ENCODE measurements around the gene ZNF57. TPM values are rescaled to one million over a fixed set of nuclear protein-coding genes. Genes with fewer than 3 reads are reported as not detected.

Gene ZNF57
- total and polyA plus RNA-seq, 9 of the 15 experiments (the other 6 are each of a cell fraction or from before 2014, with no cell fraction given): 3.9 to 13.5 (median 7.8) TPM

GRCh38 chr19:2944775-2945574 is 44.2 kb downstream of the ZNF57 start, which contains the start of gene ZNF77 (continued):
- no peak for TF ChIP-seq ZNF184 (CRISPR knock-in tag; IDR thresholded peaks at IDR 0.05)
- no peak for TF ChIP-seq ZKSCAN1 (IDR thresholded peaks at IDR 0.05; ENCODE audit: low read depth, low read length)
- no peak; a peak in 1 of 4 replicates for TF ChIP-seq RCOR1 (IDR thresholded peaks at IDR 0.05; ENCODE audit: borderline replicate concordance in 1 of 2, low read depth in 2 of 2, low read length in 2 of 2)
- peak; percentile 97 for TF ChIP-seq SP1 (CRISPR knock-in tag; IDR thresholded peaks at IDR 0.05)
- TF ChIP-seq, protein P1, sequence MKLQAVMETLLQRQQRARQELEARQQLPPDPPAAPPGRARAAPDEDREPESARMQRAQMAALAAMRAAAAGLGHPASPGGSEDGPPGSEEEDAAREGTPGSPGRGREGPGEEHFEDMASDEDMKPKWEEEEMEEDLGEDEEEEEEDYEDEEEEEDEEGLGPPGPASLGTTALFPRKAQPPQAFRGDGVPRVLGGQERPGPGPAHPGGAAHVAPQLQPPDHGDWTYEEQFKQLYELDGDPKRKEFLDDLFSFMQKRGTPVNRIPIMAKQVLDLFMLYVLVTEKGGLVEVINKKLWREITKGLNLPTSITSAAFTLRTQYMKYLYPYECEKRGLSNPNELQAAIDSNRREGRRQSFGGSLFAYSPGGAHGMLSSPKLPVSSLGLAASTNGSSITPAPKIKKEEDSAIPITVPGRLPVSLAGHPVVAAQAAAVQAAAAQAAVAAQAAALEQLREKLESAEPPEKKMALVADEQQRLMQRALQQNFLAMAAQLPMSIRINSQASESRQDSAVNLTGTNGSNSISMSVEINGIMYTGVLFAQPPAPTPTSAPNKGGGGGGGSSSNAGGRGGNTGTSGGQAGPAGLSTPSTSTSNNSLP (IDR thresholded peaks at IDR 0.05; ENCODE audit: borderline replicate concordance, low read depth, low read length): 0 out of 2 replicates have a peak, but pooled peaks have one; percentile 55
- no peak for TF ChIP-seq RFX7 (CRISPR knock-in tag; IDR thresholded peaks at IDR 0.05)
- no peak for TF ChIP-seq HNRNPL (IDR thresholded peaks at IDR 0.05; ENCODE audit: low read depth, low read length)
- no peak for TF ChIP-seq GTF2E2 (tag; IDR thresholded peaks at IDR 0.05)
- TF ChIP-seq ZNF583 (CRISPR knock-in tag; IDR thresholded peaks at IDR 0.05): peak; percentile 39; the same call in 1 of the 2 replicates
- TF ChIP-seq RBM25 (IDR thresholded peaks at IDR 0.05; ENCODE audit: low read depth, low read length, severe bottlenecking): peak; percentile 98
- TF ChIP-seq ZNF431 (CRISPR knock-in tag; IDR thresholded peaks at IDR 0.05): peak; percentile 58
- TF ChIP-seq RAD21 (CRISPR knock-in tag; conservative IDR thresholded peaks at IDR 0.05 in 1 of 2, IDR thresholded peaks at IDR 0.05 in 1 of 2): no peak
- no peak for TF ChIP-seq SIRT6 (IDR thresholded peaks at IDR 0.05; ENCODE audit: low read depth, low read length)
- TF ChIP-seq ZNF764 (CRISPR knock-in tag; IDR thresholded peaks at IDR 0.05; ENCODE audit: low read depth): no peak
- TF ChIP-seq TAL1 (IDR thresholded peaks at IDR 0.05): no peak
- TF ChIP-seq SRSF1 (IDR thresholded peaks at IDR 0.05; ENCODE audit: low read depth, low read length): no peak
- TF ChIP-seq SUPT5H (IDR thresholded peaks at IDR 0.05): peak; percentile 82
- TF ChIP-seq, protein P2, sequence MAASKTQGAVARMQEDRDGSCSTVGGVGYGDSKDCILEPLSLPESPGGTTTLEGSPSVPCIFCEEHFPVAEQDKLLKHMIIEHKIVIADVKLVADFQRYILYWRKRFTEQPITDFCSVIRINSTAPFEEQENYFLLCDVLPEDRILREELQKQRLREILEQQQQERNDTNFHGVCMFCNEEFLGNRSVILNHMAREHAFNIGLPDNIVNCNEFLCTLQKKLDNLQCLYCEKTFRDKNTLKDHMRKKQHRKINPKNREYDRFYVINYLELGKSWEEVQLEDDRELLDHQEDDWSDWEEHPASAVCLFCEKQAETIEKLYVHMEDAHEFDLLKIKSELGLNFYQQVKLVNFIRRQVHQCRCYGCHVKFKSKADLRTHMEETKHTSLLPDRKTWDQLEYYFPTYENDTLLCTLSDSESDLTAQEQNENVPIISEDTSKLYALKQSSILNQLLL (CRISPR knock-in tag; IDR thresholded peaks at IDR 0.05; ENCODE audit: borderline replicate concordance): no peak
- TF ChIP-seq ZNF175 (CRISPR knock-in tag; IDR thresholded peaks at IDR 0.05; ENCODE audit: low read depth): no peak
- TF ChIP-seq KLF6 (CRISPR knock-in tag; IDR thresholded peaks at IDR 0.05; ENCODE audit: borderline replicate concordance): no peak
- TF ChIP-seq PURB (CRISPR knock-in tag; IDR thresholded peaks at IDR 0.05; ENCODE audit: low read depth): no peak
- peak; percentile 99 for TF ChIP-seq TARDBP (IDR thresholded peaks at IDR 0.05)
- peak; percentile 77 for TF ChIP-seq JUND (IDR thresholded peaks at IDR 0.05; ENCODE audit: borderline replicate concordance, low read depth, low read length)
- peak; percentile 58; the same call in 1 of the 3 replicates for TF ChIP-seq JUND (tag; IDR thresholded peaks at IDR 0.05; ENCODE audit: borderline replicate concordance, low read depth, low read length)
- TF ChIP-seq CBX5 (IDR thresholded peaks at IDR 0.05; ENCODE audit: borderline replicate concordance, low read depth): no peak
- TF ChIP-seq, protein P3, sequence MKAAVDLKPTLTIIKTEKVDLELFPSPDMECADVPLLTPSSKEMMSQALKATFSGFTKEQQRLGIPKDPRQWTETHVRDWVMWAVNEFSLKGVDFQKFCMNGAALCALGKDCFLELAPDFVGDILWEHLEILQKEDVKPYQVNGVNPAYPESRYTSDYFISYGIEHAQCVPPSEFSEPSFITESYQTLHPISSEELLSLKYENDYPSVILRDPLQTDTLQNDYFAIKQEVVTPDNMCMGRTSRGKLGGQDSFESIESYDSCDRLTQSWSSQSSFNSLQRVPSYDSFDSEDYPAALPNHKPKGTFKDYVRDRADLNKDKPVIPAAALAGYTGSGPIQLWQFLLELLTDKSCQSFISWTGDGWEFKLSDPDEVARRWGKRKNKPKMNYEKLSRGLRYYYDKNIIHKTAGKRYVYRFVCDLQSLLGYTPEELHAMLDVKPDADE (conservative IDR thresholded peaks at IDR 0.05; ENCODE audit: control insufficient read depth, low read depth, low read length): 0 out of 2 replicates have a peak, but pooled peaks have one; percentile 18

Measured in K562 (cell line).